Skin epidermis (tissue), 12 donors: Measurements from ENCODE around the gene CFAP206.

Experiments
- H3K27ac ChIP-seq, 21 experiments: fragments of 200-600 bp; sonication (generic) in 11 of 21; one replicate each; pipeline ENCODE4 v1.5.0; 2020; ENCODE audit warnings: mild to moderate bottlenecking in 3 of 21, inconsistent platforms in 2 of 21, moderate library complexity in 2 of 21
- H3K4me3 ChIP-seq, 7 experiments: fragments of 200-600 bp; sonication (generic) in 2 of 7; one replicate each; pipeline ENCODE4 v1.5.0; 2020; ENCODE audit warnings: inconsistent platforms in 2 of 7, mild to moderate bottlenecking in 2 of 7, moderate library complexity in 1 of 7

Gene CFAP206

GRCh38 chr6:87407901-87408720 lies at the start of gene CFAP206:
Gene CFAP206, plus strand, starts transcription at chr6:87407972. Its CDS starts 1,868 bp downstream, at chr6:87409840.
- Histone ChIP-seq H3K27ac (peak within 1 kb of the TSS in 20 of 21 experiments; percentile 16 to 84 (median 71)), H3K4me3 (peak within 1 kb of the TSS; percentile 64 to 97 (median 83))

- no peak overlapping the region for H3K4me3 ChIP-seq
- no peak overlapping the region for H3K27ac ChIP-seq
These were observed 43.0 kb upstream of the CFAP206 start for GRCh38 chr6:87364602-87365252.

- Histone ChIP-seq H3K27ac (no peak overlapping the region), H3K4me3 (no peak overlapping the region)
These were observed 41.5 kb upstream of the CFAP206 start for GRCh38 chr6:87366072-87366827.

- H3K4me3 ChIP-seq: no peak overlapping the region
- H3K27ac ChIP-seq: no peak overlapping the region
These were observed 40.9 kb upstream of the CFAP206 start for GRCh38 chr6:87366899-87367298.

- no peak overlapping the region for H3K27ac ChIP-seq
- no peak overlapping the region for H3K4me3 ChIP-seq
These were observed 34.4 kb upstream of the CFAP206 start for GRCh38 chr6:87373377-87373776.

GRCh38 chr6:87375315-87375714 lies 32.5 kb upstream of the CFAP206 start:
- Histone ChIP-seq H3K27ac (no peak overlapping the region), H3K4me3 (no peak overlapping the region)

GRCh38 chr6:87376643-87377042 lies 31.1 kb upstream of the CFAP206 start:
- Histone ChIP-seq H3K27ac (no peak overlapping the region), H3K4me3 (no peak overlapping the region)

- Histone ChIP-seq H3K27ac (no peak overlapping the region), H3K4me3 (no peak overlapping the region)
These were observed 28.8 kb upstream of the CFAP206 start for GRCh38 chr6:87378947-87379346.

GRCh38 chr6:87382861-87383260 lies 24.9 kb upstream of the CFAP206 start:
- no peak overlapping the region for H3K27ac ChIP-seq
- no peak overlapping the region for H3K4me3 ChIP-seq

- Histone ChIP-seq H3K4me3 (no peak overlapping the region), H3K27ac (no peak overlapping the region)
These were observed 23.7 kb upstream of the CFAP206 start for GRCh38 chr6:87384038-87384437.

- H3K27ac ChIP-seq: no peak overlapping the region
- no peak overlapping the region for H3K4me3 ChIP-seq
These were observed 23.3 kb upstream of the CFAP206 start for GRCh38 chr6:87384449-87384848.

- H3K27ac ChIP-seq: no peak overlapping the region
- H3K4me3 ChIP-seq: no peak overlapping the region
These were observed 16.4 kb upstream of the CFAP206 start for GRCh38 chr6:87391334-87391733.

- Histone ChIP-seq H3K4me3 (no peak overlapping the region), H3K27ac (no peak overlapping the region)
These were observed 14.6 kb upstream of the CFAP206 start for GRCh38 chr6:87393026-87393622.

- H3K4me3 ChIP-seq: no peak overlapping the region
- H3K27ac ChIP-seq: no peak overlapping the region
These were observed 12.3 kb upstream of the CFAP206 start for GRCh38 chr6:87395431-87395830.

- Histone ChIP-seq H3K4me3 (no peak overlapping the region), H3K27ac (no peak overlapping the region)
These were observed 11.0 kb upstream of the CFAP206 start for GRCh38 chr6:87396595-87397392.

GRCh38 chr6:87397656-87398055 lies 10.1 kb upstream of the CFAP206 start:
- Histone ChIP-seq H3K4me3 (no peak overlapping the region), H3K27ac (no peak overlapping the region)

GRCh38 chr6:87401832-87402231 lies 5.9 kb upstream of the CFAP206 start:
- Histone ChIP-seq H3K27ac (no peak overlapping the region), H3K4me3 (no peak overlapping the region)

GRCh38 chr6:87407561-87407900 lies 241 bp upstream of the CFAP206 start:
- Histone ChIP-seq H3K4me3 (peak overlapping the region; percentile 64 to 97 (median 83)), H3K27ac (peak overlapping the region in 19 of 21 experiments; percentile 16 to 84 (median 69))

GRCh38 chr6:87408721-87409155 lies 966 bp downstream of the CFAP206 start:
- peak overlapping the region; percentile 64 to 97 (median 83) for H3K4me3 ChIP-seq
- peak overlapping the region in 18 of 21 experiments; percentile 17 to 84 (median 69) for H3K27ac ChIP-seq
